Limb (tissue), 2 donors: ENCODE data around the gene AP5M1.
"Not testable (repeated sequence)": the region's sequence is repeated elsewhere in the genome, so short reads cannot be mapped to it uniquely, and the experiment has no call there.

ENCODE experiments used
- DNase-seq, 2 donors: peaks; one replicate each; pipeline ENCODE4 v3.0.0-alpha.2; 2016; ENCODE audit errors: extremely low spot score in 2 of 2

Gene AP5M1

GRCh38 chr14:57290751-57291150, 22.0 kb downstream of the AP5M1 start:
- no peak for DNase-seq

DNA sequence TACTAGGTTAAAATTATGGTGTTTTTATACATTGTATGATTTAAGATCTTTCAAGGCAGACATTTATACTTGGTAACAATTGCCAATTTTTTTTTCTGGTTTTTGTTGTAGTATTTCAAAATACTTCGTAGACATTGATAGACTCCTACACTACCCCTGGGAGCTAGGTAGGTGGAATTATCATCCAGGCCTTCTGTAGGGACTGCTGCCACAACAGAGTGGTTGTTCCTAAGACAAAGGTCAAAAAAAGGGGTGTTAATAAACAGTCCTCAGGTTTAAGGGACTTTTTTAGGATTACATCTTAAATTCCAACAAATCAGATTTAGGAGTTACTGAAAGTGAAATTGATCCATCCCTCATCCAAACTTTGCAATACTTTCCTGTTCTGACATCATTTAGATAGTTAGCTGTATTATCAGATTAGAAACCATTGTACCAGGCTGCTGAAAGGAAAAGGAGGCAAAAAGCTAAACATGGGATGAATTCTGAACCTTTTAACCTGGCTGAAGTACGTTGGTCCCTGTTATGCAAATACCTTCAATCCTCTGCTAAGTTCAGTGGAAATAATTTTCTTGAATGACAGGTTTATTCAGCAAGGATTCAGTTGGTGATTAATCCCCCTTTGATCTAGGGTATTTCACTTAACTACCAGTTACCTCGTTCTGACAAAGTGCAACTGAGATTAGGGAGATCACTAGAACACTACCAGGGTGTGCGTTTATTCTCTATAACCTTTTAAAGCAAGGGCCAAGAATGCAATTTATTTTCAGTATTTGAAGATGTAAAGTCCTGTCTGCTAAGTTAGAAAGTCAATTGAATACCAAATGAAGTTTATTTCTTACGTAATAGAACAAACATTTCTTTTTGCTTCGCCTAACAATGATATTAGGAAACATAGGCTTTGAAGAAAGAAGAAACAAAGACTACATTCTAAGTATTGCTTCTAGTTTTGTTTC, 23.2 kb downstream of the AP5M1 start:
- DNase-seq = no peak

DNA sequence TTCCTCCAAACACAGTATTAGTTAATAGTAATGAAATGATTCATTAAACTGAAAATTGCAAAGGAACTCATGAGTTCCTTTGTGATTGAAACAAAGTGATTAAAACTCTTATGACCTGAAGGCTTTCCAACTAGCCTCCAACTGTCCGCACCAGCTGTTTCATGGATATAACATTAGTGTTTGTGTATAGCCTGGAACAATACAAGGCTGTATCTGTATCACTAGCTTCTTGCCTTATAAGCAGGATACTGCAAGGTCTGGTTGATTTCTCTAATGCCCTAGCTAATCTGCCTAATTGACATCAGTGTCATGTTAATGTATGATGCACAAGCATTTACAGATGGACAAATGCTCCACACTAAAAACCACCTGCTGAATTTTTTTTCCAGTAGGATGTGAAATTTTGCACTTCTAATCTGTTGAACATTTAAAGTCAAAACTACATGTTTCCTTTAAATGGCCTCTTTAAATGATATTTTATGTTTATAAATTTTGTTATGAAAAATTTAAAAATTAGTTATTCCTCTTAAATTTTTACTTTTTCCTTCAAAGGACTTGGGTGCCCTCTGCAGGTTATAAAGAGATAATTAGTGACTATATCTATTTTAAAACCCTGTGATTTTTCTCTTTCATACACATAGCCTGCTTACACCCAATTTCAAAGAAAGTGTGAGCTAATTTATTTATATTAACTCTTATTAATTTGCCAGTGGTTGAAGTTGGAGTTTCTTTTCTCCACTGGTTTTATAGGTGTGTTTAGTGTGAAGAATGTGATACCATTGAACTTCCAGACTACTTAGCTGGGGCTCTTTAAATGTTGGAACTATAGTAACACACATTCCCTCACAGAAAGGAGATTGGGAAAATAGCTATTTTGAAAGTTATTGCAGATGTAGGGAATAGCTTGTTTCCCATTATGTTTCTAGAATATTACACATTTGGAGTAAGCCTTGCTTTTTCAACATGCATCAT, 25.4 kb downstream of the AP5M1 start:
- no peak for DNase-seq

DNA sequence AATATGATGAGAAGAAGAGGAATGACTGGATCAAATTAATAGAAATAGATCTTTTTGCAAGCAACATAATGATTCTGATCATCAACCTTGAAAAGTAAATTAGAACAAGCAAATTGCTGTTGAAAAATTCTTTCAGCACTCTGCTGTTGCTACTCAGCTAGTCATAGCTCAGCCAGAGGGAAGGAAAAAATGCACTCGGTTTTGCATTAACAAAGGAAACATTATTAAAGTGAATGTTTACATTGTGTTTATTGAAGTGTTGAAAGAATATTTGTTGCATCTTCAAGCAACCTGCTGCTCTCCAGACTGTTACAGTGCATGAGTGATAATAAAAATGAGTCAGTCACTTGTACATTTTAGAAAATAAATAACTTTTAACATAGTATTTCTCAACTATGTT, 26.5 kb downstream of the AP5M1 start:
- DNase-seq = no peak

GRCh38 chr14:57297852-57298251, 29.1 kb downstream of the AP5M1 start:
- peak in 1 of 2 donors; percentile 16 for DNase-seq

DNA sequence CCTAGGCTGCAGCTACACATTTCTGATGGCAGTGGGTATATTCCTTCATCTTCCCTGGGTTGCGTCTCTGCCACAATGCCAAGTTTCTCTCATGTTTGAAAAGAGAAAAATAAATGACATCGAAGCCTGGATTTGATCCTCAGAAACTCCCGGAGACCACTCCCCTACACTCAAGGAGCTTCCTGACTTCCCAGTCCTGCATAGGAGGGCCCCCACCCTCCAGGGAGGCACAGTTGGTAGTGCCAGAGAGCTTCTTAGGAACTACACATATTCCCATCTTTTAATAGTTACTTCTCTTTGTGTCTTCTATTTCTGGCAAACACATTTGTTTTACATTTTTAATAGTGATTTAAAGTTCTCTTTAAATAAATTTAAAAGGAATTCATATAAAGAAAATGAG, 30.7 kb downstream of the AP5M1 start:
- DNase-seq = no peak

DNA sequence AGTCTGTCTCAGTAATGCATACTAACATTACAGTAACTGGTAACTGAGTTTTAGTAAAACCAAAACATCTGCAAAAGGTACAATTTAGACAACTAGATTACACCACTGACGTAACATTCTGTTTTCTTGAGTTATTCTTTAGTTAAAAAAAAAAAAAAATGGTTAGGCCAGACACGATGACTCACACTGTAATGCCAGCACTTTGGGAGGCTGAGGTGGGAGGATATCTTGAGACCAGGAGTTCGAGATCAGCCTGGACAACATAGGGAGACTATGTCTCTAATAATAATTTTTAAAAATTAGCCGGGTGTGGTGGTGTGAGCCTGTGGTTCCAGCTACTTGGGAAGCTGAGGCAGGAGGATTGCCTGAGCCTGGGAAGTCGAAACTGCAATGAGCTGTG, 34.1 kb downstream of the AP5M1 start:
- no peak for DNase-seq

DNA sequence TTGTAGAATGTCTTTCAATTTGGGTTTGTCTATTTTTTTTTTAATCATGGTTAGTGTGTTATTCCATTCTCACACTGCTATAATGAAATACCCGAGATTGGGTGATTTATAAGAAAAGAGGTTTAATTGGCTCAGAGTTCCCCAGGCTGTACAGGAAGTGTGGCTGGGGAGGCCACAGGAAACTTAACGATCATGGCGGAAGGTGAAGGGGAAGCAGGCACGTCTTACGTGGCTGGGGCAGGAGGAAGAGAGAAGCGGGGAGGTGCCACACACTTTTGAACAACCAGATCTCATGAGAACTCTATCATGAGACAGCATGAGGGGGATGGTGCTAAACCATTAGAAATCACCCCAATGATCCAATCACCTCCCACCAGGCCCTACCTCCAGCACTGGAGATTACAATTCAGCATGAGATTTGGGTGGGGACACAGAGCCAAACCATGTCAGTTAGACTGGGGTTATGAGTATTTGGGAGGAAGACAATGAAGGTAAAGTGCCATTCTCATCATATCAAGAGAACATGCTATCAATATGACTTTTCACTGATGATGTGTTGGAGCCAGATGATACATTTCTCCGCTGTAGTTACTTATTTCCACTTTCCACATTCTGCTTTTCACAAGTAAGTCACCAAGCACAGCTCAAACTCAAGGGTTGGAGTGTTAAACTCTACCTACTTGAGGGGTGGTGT, 45.8 kb downstream of the AP5M1 start:
- DNase-seq = no peak

DNA sequence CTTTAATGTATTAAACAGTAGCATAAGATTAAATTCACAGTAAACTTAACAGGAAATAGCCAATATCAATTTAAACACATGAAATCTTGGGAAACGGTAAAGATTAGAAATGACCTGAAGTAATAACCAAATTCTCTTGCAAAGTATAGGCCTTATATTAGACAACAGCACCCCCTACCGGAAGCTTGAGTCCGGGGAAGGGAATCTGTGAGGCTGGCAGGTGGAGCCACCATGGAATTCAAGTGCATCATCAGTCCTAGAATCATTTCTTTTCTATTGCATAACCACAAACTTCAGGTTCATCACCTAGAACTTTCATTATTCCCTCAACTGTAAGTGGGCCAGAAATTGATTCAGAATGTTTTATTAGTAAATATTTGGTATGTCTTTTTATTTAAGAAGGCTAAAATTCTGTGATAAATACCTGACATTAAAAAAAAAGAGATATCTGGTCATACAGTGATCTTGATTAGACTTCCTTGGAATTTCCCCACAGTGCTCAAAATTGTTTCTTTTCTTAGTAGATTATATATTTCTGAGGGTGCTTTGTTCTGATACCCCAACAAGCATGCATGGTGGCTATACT, 48.6 kb downstream of the AP5M1 start:
- DNase-seq = peak; percentile 74 to 76

GRCh38 chr14:57319636-57320192, 50.9 kb downstream of the AP5M1 start:
- no peak for DNase-seq

DNA sequence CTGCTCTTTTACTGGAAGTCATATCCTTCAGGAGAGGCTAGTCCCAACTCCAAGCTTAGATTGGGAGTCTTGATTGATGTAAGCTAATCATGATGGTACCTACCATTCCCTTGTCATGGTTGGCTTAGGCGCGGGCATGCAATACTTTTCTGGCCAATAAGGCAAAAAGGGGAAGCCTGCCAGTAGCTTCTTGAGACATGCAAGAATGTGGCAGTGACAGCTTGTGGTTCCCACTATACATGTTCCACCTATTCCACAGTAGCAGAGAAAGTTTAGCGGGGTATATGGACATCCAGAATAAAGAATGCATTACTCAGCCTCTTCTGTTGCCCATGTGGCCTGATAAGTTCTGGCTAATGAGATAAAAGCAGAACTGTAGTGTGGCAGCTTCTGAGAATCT, 55.0 kb downstream of the AP5M1 start:
- DNase-seq = no peak

- DNase-seq = no peak
Measured at GRCh38 chr14:57326253-57326652, 57.5 kb downstream of the AP5M1 start.

GRCh38 chr14:57329833-57330232, 61.1 kb downstream of the AP5M1 start:
- no peak for DNase-seq

- DNase-seq = not testable (repeated sequence)
Measured at GRCh38 chr14:57332475-57332874, 63.7 kb downstream of the AP5M1 start.

GRCh38 chr14:57333726-57334125, 65.0 kb downstream of the AP5M1 start:
- DNase-seq = not testable (repeated sequence)

GRCh38 chr14:57343545-57344297, 75.0 kb downstream of the AP5M1 start:
- DNase-seq = not testable (repeated sequence)

- DNase-seq = no peak
Measured at GRCh38 chr14:57345106-57345505, 76.3 kb downstream of the AP5M1 start.

- DNase-seq = no peak
Measured at GRCh38 chr14:57346741-57347140, 78.0 kb downstream of the AP5M1 start.
